ENCODE measurements around the gene GRIK4.

DNA sequence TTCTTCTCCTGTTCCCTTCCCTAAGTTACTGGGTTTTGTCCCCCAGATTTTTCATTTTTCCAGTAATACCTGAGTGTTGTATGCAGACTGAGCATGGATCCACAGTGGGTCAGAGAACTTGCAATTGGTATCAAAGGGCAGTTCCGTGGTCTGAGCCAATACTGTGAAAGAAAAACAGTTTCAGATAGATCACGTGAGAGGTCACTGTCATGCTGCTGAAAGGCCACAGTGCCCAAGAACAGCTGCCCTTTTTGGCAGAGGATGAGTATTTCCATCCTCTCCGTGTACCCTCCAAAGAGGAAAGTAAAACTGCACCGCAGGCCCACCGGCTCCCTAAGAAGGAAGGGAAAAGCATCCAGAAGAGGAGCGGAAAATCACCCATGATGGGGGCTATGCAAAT lies 439.3 kb downstream of the GRIK4 start:
- no peak for TF ChIP-seq POLR2AphosphoS5 (IDR thresholded peaks at IDR 0.05; ENCODE audit: low read depth)
- TF ChIP-seq, protein P1, sequence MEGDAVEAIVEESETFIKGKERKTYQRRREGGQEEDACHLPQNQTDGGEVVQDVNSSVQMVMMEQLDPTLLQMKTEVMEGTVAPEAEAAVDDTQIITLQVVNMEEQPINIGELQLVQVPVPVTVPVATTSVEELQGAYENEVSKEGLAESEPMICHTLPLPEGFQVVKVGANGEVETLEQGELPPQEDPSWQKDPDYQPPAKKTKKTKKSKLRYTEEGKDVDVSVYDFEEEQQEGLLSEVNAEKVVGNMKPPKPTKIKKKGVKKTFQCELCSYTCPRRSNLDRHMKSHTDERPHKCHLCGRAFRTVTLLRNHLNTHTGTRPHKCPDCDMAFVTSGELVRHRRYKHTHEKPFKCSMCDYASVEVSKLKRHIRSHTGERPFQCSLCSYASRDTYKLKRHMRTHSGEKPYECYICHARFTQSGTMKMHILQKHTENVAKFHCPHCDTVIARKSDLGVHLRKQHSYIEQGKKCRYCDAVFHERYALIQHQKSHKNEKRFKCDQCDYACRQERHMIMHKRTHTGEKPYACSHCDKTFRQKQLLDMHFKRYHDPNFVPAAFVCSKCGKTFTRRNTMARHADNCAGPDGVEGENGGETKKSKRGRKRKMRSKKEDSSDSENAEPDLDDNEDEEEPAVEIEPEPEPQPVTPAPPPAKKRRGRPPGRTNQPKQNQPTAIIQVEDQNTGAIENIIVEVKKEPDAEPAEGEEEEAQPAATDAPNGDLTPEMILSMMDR (IDR thresholded peaks at IDR 0.05; ENCODE audit: insufficient read depth, low read length): no peak
- TF ChIP-seq, protein P2, sequence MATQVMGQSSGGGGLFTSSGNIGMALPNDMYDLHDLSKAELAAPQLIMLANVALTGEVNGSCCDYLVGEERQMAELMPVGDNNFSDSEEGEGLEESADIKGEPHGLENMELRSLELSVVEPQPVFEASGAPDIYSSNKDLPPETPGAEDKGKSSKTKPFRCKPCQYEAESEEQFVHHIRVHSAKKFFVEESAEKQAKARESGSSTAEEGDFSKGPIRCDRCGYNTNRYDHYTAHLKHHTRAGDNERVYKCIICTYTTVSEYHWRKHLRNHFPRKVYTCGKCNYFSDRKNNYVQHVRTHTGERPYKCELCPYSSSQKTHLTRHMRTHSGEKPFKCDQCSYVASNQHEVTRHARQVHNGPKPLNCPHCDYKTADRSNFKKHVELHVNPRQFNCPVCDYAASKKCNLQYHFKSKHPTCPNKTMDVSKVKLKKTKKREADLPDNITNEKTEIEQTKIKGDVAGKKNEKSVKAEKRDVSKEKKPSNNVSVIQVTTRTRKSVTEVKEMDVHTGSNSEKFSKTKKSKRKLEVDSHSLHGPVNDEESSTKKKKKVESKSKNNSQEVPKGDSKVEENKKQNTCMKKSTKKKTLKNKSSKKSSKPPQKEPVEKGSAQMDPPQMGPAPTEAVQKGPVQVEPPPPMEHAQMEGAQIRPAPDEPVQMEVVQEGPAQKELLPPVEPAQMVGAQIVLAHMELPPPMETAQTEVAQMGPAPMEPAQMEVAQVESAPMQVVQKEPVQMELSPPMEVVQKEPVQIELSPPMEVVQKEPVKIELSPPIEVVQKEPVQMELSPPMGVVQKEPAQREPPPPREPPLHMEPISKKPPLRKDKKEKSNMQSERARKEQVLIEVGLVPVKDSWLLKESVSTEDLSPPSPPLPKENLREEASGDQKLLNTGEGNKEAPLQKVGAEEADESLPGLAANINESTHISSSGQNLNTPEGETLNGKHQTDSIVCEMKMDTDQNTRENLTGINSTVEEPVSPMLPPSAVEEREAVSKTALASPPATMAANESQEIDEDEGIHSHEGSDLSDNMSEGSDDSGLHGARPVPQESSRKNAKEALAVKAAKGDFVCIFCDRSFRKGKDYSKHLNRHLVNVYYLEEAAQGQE (IDR thresholded peaks at IDR 0.05; ENCODE audit: insufficient replicate concordance, low read depth): no peak
- TF ChIP-seq SPI1 (IDR thresholded peaks at IDR 0.05; ENCODE audit: borderline replicate concordance, low read depth): no peak
- no peak for TF ChIP-seq GABPA (IDR thresholded peaks at IDR 0.05; ENCODE audit: low read depth)
